GM12875 (cell line): ENCODE results near the gene PHF21B.

Experiments used
- H3K4me3 ChIP-seq: one replicate; pipeline ENCODE4 v1.5.1; 2011; ENCODE audit warnings: low read depth, low read length, control low read depth
- TF ChIP-seq, protein P1 (sequence below): IDR thresholded peaks from 2 replicates; pipeline ENCODE4 v1.5.1; 2011; ENCODE audit warnings: low read depth, mild to moderate bottlenecking, control low read depth, inconsistent platforms, low read length, moderate library complexity, borderline replicate concordance; ENCODE audit not compliant: insufficient read depth

PHF21B gene

DNA sequence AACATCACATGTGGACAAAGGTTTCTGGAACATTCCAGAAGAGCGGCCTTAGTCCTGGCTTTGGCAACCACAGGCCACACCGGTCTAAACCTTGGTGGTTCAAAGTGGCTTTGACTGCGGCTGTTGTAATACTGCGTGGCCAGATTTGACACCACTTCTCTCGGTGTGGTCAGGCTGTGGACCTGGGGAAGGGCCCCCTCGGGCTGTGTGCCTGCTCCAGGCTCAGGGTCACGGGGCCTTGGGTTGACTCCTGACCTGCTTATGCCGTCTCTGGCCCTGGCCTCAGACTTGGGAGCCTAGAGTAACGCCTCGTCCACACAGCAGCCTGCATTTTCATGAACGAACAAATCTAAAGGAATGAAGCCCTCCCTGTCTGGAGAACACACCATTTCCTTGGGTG is 118.0 kb downstream of the PHF21B start:
- TF ChIP-seq, protein P1, sequence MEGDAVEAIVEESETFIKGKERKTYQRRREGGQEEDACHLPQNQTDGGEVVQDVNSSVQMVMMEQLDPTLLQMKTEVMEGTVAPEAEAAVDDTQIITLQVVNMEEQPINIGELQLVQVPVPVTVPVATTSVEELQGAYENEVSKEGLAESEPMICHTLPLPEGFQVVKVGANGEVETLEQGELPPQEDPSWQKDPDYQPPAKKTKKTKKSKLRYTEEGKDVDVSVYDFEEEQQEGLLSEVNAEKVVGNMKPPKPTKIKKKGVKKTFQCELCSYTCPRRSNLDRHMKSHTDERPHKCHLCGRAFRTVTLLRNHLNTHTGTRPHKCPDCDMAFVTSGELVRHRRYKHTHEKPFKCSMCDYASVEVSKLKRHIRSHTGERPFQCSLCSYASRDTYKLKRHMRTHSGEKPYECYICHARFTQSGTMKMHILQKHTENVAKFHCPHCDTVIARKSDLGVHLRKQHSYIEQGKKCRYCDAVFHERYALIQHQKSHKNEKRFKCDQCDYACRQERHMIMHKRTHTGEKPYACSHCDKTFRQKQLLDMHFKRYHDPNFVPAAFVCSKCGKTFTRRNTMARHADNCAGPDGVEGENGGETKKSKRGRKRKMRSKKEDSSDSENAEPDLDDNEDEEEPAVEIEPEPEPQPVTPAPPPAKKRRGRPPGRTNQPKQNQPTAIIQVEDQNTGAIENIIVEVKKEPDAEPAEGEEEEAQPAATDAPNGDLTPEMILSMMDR: no peak
- H3K4me3 ChIP-seq: no peak overlapping the region

DNA sequence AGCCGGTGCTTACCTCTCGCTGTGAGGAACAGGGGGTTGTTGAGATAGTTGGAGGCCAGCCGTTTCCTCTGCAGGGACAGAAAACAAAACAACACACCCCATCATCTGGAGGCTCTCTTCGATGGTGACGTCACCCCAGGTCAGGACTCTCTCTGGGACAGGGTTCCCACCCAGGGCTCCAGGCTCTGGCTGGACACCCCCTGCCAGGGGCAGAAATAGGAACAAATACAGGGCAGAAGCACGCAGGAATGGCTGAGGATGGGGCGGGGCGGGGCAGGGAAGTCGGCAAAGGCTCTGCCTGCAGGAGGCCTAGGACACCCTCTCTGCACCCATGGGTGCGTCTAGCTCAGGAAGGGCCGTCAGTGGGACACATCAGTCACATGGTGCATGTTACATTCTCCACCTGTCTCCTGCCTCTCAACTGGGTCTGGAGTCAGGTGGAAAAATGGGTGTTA is 118.5 kb downstream of the PHF21B start:
- H3K4me3 ChIP-seq: no peak overlapping the region
- TF ChIP-seq, protein P1: no peak

DNA sequence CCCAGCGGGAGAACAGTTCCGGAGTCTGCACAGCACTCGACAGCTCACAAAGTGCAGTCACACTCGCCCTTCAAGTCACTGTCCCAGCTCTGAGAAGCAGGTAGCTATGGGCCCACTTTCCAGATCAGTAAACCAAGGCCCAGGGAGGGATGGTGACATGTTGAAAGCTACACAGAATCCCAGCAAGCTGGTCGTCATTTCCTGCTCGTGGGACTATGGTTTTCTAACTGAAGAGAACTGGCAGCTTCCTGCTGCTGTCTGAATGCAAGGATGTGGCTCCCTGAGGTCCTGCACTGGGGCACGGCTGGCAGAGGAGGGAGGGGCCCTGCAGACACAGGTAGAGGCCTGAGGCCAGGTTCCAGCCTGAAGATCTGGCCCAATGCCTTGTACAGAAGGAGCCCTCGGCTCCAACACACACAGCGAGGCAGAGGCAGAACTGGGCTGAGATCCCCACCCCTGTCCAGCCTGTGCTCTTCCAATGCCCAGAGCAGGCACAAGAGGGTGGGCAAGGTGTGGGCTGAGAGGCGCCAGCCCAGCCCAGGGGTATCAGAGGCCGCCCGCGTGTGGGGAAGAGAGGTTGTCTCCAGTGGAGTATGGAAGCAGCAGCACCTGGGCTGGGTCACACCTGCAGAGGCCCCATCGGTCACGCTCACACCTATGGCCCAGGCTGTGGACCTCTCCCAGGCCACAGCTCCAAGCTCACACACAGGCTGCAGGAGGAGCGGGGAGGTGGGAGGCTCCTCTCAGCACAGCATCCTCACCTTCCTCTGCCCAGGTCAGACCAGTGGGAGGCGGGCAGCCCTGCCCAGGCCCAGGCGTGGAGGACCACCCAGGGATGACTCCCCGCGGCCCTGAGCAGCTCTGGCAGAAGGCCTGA is 119.2 kb downstream of the PHF21B start:
- H3K4me3 ChIP-seq: no peak overlapping the region
- TF ChIP-seq, protein P1: no peak

DNA sequence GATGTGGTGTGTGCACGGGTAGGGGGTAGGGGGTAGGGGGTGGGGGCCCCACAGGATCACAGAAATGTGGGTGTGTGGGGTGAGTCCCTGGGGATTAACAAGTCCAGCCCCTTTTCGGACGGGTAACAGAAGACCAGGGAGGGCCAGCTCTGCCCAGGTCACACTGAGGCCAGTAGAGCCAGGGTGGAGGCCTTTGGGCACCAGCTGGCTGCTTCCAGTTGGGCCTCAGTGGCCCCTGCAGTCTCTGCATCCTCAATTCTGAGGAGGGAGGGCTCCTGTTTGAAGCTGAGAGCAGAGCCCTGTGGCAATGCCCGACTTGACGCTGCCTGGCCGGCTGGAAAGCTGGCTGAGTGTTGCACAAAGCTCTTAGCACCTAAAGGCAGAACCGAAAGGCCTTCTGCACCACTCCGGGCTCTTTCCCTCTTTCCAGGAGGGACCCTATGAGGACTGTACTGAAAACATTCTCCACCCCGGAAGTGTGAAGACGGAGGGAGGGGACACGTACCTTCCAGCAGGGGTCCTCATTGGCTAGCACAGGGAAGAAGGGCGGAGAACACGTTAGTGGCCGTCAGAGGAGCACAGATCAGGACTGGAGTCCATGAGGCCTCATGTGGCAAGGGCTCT is 120.4 kb downstream of the PHF21B start:
- H3K4me3 ChIP-seq: no peak overlapping the region
- TF ChIP-seq, protein P1: no peak

DNA sequence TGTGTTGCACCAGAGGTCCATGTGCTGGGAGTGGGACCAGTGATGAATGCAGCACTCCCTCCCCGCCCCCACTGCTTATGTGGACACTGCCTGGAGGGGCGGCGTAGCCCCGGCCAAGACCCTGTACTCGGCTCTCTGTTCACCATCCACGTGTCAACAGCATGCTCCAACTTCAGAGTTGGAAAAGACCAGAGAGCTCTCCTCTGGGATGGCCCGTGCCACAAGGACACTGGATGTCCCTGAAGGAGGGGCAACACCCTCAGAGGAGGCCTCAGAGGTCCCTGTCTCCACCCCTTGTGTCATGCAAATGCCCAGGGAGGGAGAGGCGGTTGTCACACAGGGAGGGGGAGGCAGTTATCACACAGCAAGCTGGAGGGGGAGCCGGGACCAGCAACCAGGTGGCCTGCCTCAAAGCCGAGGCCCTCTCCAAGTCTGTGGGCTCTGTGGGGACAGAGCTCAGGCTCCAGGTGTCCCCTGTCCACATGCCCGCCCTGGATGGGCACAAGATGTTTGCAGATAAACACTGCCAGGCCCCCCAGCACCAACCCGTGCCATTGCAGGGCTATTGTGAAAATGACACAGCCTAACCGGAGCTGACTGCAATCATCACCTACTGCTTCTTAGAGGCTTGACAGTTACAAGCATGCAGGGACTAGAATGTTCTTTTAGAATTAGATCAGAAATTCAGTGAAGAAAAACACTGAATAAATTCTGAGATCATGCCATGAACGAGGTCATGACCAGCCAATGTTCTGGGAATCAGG is 121.1 kb downstream of the PHF21B start:
- H3K4me3 ChIP-seq: no peak overlapping the region
- TF ChIP-seq, protein P1: no peak

DNA sequence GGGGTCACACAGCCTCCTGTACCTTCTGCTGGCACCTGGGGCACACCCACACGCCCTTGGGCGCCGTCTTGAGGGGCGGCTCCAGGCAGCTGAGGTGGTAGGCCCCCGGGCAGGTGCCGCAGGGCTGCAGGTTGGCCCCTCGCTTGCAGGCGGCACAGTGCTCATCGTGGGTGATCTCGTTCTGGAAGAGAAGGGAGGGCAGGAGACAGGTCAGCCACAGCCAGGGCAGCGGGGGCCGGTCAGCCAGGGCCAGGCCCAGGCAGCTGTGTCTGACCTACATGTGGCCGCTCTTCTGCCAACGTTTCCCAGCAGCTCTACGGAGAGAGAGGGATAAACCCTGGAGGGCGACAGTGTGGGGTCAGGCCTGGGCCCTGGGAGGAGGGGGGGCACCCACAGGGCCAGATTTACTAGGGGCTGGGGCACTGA is 121.9 kb downstream of the PHF21B start:
- TF ChIP-seq, protein P1: no peak

More for the DNA sequence above, 121.9 kb downstream of the PHF21B start:
- no peak overlapping the region for H3K4me3 ChIP-seq
